Activated CD4-positive, alpha-beta memory T cell treated with anti-CD3 and anti-CD28 coated beads, Interleukin-2, amount 10 ng/mL, durations not matched to agents 7 days and 5 days (primary cell): ENCODE measurements around the gene SH3BGRL. TPM values are rescaled to one million over a fixed set of nuclear protein-coding genes. Genes with fewer than 3 reads are reported as not detected.
"Not testable (repeated sequence)": the region's sequence is repeated elsewhere in the genome, so short reads cannot be mapped to it uniquely, and the experiment has no call there.

Experiments used
- CTCF ChIA-PET: fragments of 350-600 bp; sonication (Branson Sonifier 250); formaldehyde crosslinking; loops from one replicate; lab custom pipeline; 2021; ENCODE audit warnings: antibody characterized with exemption, inconsistent platforms; lab: Charles Lee
- POLR2A ChIA-PET: fragments of 350-600 bp; sonication (Branson Sonifier 250); formaldehyde crosslinking; loops from one replicate; lab custom pipeline; 2021; ENCODE audit warnings: antibody characterized with exemption; lab: Charles Lee
- DNase-seq: peaks from one replicate; pipeline ENCODE4 v3.0.0-alpha.2; 2020
- H3K27ac Mint-ChIP-seq: one replicate; pipeline ENCODE4 v1.8.0; 2021; ENCODE audit warnings: mild to moderate bottlenecking, mixed read lengths
- H3K27me3 Mint-ChIP-seq: one replicate; pipeline ENCODE4 v1.8.0; 2021; ENCODE audit warnings: mixed read lengths
- H3K36me3 Mint-ChIP-seq: one replicate; pipeline ENCODE4 v1.8.0; 2021; ENCODE audit warnings: low read depth, mixed read lengths
- H3K4me1 Mint-ChIP-seq: one replicate; pipeline ENCODE4 v1.8.0; 2021; ENCODE audit warnings: mixed read lengths
- H3K4me3 Mint-ChIP-seq: one replicate; pipeline ENCODE4 v1.8.0; 2021; ENCODE audit warnings: mild to moderate bottlenecking, mixed read lengths
- H3K9me3 Mint-ChIP-seq: one replicate; pipeline ENCODE4 v1.8.0; 2021; ENCODE audit warnings: mixed read lengths
- total RNA-seq, 2 experiments: library from RNA; stranded (reverse); gene quantifications; one replicate each; pipeline ENCODE4 v1.2.3, GENCODE V29; 2021

SH3BGRL gene
- total RNA-seq, 2 experiments from 2014 or later = 79.6 to 84.7 TPM

DNA sequence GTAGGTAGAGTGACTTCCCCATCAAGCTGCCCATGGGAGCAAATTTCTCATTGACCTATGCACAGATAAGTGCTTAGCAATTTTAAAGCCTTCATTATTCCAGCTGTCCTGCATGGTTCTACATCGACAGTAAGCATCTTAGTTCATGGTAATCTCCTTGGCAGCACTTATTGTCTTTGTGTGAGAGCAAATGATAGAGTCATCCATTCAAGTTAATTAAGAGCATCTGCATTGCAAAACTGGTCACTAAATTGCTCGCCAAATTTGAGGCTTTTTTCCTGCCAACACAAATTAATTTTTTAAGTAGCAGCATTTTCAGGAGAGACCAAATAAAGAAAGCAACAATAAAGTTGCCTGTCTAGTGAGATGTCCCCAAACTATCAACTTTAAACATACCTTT, 76.7 kb downstream of the SH3BGRL start:
- POLR2A ChIA-PET = no interaction called here
- Mint-ChIP-seq H3K36me3 (peaks cover 30% of the 10 kb centered on the region), H3K27ac (no peak overlapping the region), H3K27me3 (no peaks in the 10 kb centered on the region), H3K4me1 (no peaks in the 10 kb centered on the region), H3K4me3 (no peak overlapping the region), H3K9me3 (no peaks in the 10 kb centered on the region)
- no peak for DNase-seq
- CTCF ChIA-PET = no interaction called here

DNA sequence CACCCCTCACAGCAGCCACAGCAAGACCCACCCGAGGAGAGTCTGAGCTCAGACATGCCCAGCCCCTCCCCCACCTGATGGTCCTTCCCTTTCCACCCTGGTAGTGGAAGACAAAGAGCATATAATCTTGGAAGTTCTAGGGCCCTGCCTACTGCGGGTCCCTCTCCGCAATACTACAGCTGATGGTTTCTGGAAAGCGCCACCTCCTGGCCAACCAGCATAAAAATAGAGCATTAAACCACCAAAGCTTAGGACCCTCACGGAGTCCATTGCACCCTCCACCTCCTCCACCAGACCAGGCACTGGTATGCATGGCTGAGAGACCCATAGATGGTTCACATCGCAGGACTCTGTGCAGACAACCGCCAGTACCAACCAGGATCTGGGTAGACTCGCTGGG, 78.2 kb downstream of the SH3BGRL start:
- peaks cover 31% of the 10 kb centered on the region for H3K36me3 Mint-ChIP-seq
- H3K9me3 Mint-ChIP-seq = peaks cover 2% of the 10 kb centered on the region
- DNase-seq = no peak
- CTCF ChIA-PET = no interaction called here
- H3K27me3 Mint-ChIP-seq = no peaks in the 10 kb centered on the region
- no peak overlapping the region for H3K27ac Mint-ChIP-seq
- POLR2A ChIA-PET = no interaction called here
- no peaks in the 10 kb centered on the region for H3K4me1 Mint-ChIP-seq
- H3K4me3 Mint-ChIP-seq = no peak overlapping the region

DNA sequence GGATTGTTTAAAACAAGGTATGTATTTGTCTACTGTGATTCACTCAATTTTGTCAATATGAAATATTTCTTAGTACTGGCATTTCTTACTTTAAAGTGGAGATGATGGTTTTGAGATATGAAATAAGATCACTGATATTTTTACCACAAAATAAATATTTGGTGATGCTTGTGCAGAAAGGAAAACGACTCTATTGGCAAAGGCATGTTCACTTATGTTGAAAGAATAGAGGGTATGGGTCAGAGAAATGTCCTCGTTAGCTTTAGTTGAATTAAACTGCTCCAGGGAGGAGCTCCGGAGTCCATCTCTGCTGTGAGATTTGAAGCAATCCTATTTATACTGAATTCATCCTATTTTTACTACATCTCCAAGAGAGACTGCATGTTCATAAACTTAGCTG, 84.2 kb downstream of the SH3BGRL start:
- H3K36me3 Mint-ChIP-seq = peaks cover 17% of the 10 kb centered on the region
- H3K4me3 Mint-ChIP-seq = no peak overlapping the region
- no peaks in the 10 kb centered on the region for H3K27me3 Mint-ChIP-seq
- ChIA-PET POLR2A (no interaction called here), CTCF (interaction anchor here (0.6 to 0.7 kb wide), 2 partner anchors 113 to 675 kb away, joined by 6 to 9 read pairs; no protein-coding TSS in a partner anchor)
- H3K9me3 Mint-ChIP-seq = peaks cover 10% of the 10 kb centered on the region
- H3K4me1 Mint-ChIP-seq = no peaks in the 10 kb centered on the region
- no peak overlapping the region for H3K27ac Mint-ChIP-seq
- DNase-seq = no peak

DNA sequence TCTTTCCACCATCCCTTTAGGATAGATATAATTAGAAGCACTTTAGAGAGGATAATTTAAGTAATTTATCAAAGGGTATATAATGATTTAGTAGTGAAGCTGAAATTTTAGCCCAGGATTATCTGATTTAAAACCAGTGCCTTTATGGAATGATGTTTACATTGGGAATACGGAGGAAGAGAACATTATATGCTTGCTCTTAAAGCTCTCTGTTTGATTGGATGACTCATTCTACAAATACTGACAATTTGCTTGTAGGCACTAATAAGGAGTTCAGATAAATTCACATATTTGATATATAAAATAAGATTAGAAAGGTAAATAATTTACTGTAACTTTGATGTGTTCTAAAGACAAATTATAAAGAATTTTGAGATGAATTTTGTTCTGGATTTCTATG, 84.7 kb downstream of the SH3BGRL start:
- Mint-ChIP-seq H3K36me3 (peaks cover 17% of the 10 kb centered on the region), H3K27ac (no peak overlapping the region), H3K4me3 (no peak overlapping the region), H3K9me3 (peaks cover 10% of the 10 kb centered on the region), H3K27me3 (no peaks in the 10 kb centered on the region), H3K4me1 (no peaks in the 10 kb centered on the region)
- no peak for DNase-seq
- ChIA-PET POLR2A (no interaction called here), CTCF (interaction anchor here (0.6 kb wide), 1 partner anchor 675 kb away, joined by 6 read pairs; no protein-coding TSS in a partner anchor)

DNA sequence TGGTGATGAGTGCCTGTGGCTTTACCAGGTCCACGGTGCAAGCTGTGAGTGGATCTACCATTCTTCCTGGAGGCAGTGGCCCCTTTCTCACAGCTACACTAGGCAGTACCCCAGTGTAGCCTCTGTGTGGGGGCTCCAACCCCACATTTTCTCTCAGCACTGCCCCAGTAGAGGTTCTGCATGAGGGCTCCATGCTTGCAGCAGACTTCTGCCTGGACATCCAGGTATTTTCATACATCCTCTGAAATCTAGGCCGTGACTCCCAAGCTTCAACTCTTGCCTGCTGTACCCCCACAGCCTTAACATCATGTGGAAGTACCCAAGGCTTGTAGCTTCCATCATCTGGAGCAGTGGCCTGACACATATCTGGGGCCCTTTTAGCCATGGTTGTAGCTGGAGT, 90.1 kb downstream of the SH3BGRL start:
- peaks cover 47% of the 10 kb centered on the region for H3K36me3 Mint-ChIP-seq
- CTCF ChIA-PET = no interaction called here
- no peak overlapping the region for H3K27ac Mint-ChIP-seq

DNA sequence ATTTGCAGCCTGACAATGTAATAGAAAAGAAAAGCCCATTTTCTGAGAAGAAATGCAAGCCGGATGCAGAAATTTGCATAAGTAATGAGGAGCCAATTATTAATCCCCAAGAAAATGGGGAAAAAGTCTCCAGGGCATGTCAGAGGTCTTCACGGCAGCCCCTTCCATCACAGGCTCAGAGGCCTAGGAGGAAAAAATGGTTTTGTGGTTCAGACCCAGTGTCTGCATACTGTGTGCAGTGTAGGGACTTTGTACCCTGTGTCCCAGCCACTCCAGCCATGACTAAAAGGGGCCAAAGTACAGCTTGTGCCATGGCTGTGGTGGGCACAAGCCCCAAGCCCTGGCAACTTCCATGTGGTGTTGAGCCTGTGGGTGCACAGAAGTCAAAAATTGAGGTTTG, 92.2 kb downstream of the SH3BGRL start:
- ChIA-PET POLR2A (no interaction called here), CTCF (no interaction called here)
- Mint-ChIP-seq H3K4me3 (no peak overlapping the region), H3K27me3 (no peaks in the 10 kb centered on the region), H3K9me3 (peaks cover 22% of the 10 kb centered on the region), H3K36me3 (peaks cover 45% of the 10 kb centered on the region), H3K4me1 (no peaks in the 10 kb centered on the region), H3K27ac (no peak overlapping the region)
- no peak for DNase-seq

More for the DNA sequence above, 90.1 kb downstream of the SH3BGRL start:
- Mint-ChIP-seq H3K9me3 (peaks cover 22% of the 10 kb centered on the region), H3K4me3 (no peak overlapping the region), H3K4me1 (no peaks in the 10 kb centered on the region), H3K27me3 (no peaks in the 10 kb centered on the region)
- DNase-seq = no peak
- POLR2A ChIA-PET = no interaction called here

DNA sequence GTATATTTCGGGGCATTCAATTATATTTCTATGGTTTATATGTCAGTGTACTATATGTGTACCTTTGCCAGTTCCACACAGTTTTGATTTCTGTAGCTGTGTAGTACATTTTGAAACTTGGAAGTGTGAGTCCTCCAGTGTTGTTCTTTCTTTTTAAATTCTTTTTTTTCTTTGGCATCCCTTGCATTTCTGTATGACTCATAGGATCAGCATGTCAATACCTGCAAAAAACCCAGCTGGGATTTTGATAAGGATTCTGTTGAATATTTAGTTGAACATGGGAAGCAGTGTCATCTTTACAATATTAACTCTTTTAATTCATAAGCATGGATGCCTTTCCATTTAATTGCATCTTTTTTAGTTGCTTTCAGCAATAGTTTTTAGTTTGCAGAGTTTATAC, 100.0 kb downstream of the SH3BGRL start:
- Mint-ChIP-seq H3K36me3 (peaks cover 9% of the 10 kb centered on the region), H3K9me3 (no peaks in the 10 kb centered on the region), H3K4me1 (no peaks in the 10 kb centered on the region), H3K4me3 (no peak overlapping the region), H3K27me3 (no peaks in the 10 kb centered on the region), H3K27ac (no peak overlapping the region)
- ChIA-PET POLR2A (no interaction called here), CTCF (no interaction called here)
- DNase-seq = no peak

DNA sequence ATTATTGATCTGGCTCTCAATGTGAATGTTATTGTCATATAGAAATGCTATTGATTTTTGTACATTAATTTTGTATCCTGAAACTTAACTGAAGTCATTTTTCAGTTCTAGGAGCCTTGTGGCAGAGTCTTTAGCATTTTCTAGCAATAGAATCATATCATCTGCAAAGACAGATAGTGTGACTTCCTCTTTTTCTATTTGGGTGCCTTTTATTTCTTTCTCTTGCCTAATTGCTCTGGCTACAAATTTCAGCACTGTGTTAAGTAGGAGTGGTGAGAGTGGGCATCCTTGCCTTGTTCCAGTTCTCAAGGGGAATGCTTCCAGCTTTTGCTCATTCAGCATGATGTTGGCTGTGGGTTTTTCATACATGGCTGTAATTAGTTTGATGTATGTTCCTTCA, 102.7 kb downstream of the SH3BGRL start:
- POLR2A ChIA-PET = no interaction called here
- Mint-ChIP-seq H3K27ac (no peak overlapping the region), H3K27me3 (no peaks in the 10 kb centered on the region), H3K36me3 (peaks cover 5% of the 10 kb centered on the region), H3K4me3 (no peak overlapping the region), H3K4me1 (no peaks in the 10 kb centered on the region), H3K9me3 (no peaks in the 10 kb centered on the region)
- CTCF ChIA-PET = no interaction called here
- DNase-seq = no peak

DNA sequence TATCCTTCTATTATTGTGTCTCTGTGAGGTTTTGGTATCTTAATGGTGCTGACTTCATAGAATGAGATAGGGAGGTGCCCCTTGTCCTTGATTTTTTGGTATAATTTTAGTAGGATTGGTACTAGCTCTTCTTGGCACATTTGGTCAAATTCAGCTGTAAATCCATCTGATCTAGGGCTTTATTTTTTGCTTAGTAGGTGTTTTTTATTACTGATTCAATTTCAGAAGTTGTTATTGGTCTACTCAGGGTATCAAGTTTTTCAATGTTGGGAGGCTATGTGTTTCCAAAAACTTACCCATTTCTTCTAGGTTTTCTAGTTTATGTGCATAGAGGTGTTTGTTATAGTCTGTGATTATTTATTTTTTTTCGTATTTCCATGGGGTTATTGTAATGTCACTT, 103.3 kb downstream of the SH3BGRL start:
- ChIA-PET POLR2A (no interaction called here), CTCF (no interaction called here)
- H3K27me3 Mint-ChIP-seq = no peaks in the 10 kb centered on the region
- peaks cover 4% of the 10 kb centered on the region for H3K36me3 Mint-ChIP-seq
- no peak overlapping the region for H3K4me3 Mint-ChIP-seq
- DNase-seq = no peak
- no peaks in the 10 kb centered on the region for H3K9me3 Mint-ChIP-seq
- no peak overlapping the region for H3K27ac Mint-ChIP-seq
- H3K4me1 Mint-ChIP-seq = no peaks in the 10 kb centered on the region

DNA sequence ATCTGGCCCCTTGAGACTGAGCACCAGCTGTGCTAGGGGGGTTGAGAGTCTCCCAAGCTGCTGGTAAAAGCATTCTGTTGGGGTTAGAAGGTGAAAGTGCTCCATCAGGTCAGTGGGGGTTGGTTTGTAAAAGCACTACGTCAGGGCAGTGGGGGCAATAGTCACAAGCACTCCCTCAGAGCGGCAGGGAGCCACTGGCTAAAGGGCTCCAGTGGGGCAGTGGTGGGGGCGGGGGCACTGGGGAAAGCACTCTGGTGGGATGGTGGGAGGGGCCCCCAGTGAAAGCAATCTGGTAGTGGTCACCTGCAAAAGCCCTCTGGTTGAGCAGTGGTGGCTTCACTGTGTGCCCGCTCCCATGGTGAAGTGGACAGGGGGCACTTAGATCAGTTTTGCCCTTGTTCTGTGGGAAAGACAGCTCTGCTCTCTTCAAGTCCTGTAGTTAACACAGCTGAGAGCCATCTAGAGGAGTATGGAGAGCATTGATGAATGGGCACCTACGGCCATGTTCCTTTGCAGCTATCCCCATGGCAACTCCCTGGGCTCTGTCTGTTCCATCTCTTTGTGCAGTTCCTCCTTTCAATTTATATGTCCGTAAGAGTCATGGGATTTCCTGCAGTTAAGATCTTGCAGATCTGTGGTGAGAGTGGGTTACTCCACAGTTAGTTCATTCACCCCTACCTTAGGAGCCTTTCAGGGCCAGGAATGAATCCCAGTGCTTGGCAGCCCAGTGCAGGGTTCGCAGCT, 106.4 kb downstream of the SH3BGRL start:
- no peak for DNase-seq
- H3K9me3 Mint-ChIP-seq = no peaks in the 10 kb centered on the region
- peaks cover 11% of the 10 kb centered on the region for H3K36me3 Mint-ChIP-seq
- peaks cover 3% of the 10 kb centered on the region for H3K4me1 Mint-ChIP-seq
- ChIA-PET POLR2A (no interaction called here), CTCF (no interaction called here)
- no peaks in the 10 kb centered on the region for H3K27me3 Mint-ChIP-seq
- no peak overlapping the region for H3K27ac Mint-ChIP-seq
- no peak overlapping the region for H3K4me3 Mint-ChIP-seq

DNA sequence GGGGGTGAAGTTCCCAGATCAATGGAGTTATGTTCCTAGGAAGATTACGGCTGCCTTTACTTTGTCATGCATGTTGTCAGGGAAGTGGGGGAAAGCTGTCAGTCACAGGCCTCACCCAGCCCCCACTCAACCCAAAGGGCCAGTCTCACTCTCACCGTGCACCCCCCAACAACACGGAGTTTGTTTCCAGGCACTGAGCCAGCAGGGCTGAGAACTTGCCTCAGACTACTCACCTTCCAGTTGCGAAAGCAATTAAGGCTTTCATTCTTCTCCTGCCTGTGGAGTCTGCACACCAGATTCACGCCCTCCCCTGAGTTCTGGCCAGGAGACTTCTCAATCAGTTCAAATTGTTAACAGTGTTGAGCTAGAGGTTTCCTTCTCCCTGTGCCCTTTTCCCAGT, 114.3 kb downstream of the SH3BGRL start:
- no peaks in the 10 kb centered on the region for H3K9me3 Mint-ChIP-seq
- H3K4me3 Mint-ChIP-seq = no peak overlapping the region
- POLR2A ChIA-PET = no interaction called here
- CTCF ChIA-PET = no interaction called here
- DNase-seq = no peak
- H3K27me3 Mint-ChIP-seq = no peaks in the 10 kb centered on the region
- H3K27ac Mint-ChIP-seq = no peak overlapping the region
- H3K36me3 Mint-ChIP-seq = peaks cover 13% of the 10 kb centered on the region
- H3K4me1 Mint-ChIP-seq = peaks cover 7% of the 10 kb centered on the region

DNA sequence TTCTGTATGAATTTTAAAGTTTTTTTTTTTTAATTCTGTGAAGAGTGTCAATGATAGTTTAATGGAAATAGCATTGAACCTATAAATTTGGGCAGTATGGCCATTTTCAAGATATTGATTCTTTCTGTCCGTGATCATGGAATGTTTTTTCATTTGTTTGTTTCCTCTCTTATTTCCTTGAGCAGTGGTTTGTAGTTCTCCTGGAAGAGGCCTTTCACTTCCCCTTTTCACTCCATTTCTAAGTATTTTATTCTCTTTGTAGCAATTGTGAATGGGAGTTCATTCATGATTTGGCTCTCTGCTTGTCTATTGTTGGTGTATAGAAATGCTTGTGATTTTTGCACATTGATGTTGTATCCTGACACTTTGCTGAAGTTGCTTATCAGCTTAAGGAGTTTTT, 129.8 kb downstream of the SH3BGRL start:
- POLR2A ChIA-PET, H3K27ac Mint-ChIP-seq, H3K4me3 Mint-ChIP-seq, H3K9me3 Mint-ChIP-seq, H3K27me3 Mint-ChIP-seq, DNase-seq, CTCF ChIA-PET, H3K4me1 Mint-ChIP-seq, H3K36me3 Mint-ChIP-seq: not testable (repeated sequence)

DNA sequence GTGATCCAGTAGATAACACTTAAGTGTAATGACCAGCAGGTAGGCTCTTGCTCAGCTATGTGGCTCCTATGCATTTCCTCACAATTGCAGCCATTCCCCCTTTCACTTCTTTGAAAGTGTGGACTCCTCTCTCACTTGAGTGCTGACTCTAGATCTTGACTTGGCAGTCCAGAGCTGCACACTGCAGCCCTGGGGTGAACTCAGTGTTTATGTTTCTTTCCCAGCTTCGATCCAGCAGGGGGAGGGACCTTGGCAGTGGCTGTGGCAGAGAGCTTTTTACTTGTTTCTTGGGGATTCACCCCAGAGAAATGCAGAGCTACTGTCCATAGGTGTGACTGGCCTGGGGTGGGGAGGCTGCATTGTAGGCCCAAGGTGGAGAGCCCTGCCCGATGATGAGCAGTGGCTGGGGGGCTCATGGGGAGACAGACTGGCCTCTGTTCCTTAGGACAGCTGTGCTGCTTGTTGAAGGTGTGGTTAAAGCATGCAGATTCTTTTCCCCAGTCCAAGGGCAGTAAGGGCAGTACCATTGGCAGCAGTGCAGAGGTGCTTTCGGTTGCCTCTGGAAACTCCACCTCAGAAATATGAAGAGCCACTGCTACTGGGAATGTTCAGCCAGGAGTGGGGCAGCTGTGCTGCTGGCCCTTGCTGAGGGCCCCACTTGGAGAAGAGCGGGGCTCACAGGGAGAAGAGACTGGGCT, 134.7 kb downstream of the SH3BGRL start:
- Mint-ChIP-seq H3K4me1 (peaks cover 4% of the 10 kb centered on the region), H3K9me3 (peaks cover 3% of the 10 kb centered on the region), H3K4me3 (no peak overlapping the region), H3K27me3 (no peaks in the 10 kb centered on the region), H3K27ac (no peak overlapping the region), H3K36me3 (peaks cover 8% of the 10 kb centered on the region)
- ChIA-PET CTCF (no interaction called here), POLR2A (no interaction called here)
- no peak for DNase-seq

DNA sequence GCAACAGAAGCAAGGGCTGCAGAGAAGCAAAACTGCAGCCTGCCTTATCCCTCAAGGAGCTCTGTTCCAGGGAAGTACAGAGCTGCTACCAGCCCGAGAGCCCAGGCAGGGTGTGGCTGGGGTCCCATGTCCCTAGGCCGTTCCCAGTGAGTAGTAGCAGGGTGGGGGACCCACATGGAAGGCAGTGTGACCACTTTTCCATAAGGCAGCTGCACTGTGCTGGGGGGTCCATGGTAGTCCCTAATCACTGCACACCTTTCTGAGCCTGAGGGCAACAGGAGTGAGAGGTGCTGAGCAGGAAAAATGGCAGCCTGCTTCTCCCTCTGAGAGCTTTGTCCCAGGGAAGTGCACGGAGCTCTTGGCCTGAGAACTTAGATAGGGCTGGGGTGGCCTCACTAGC, 135.9 kb downstream of the SH3BGRL start:
- Mint-ChIP-seq H3K9me3 (peaks cover 3% of the 10 kb centered on the region), H3K4me1 (peaks cover 4% of the 10 kb centered on the region), H3K27ac (no peak overlapping the region), H3K27me3 (no peaks in the 10 kb centered on the region), H3K36me3 (peaks cover 8% of the 10 kb centered on the region), H3K4me3 (no peak overlapping the region)
- no peak for DNase-seq
- ChIA-PET POLR2A (no interaction called here), CTCF (no interaction called here)
